ENCODE measurements around the gene EMX1. TPM values are rescaled to one million over a fixed set of nuclear protein-coding genes. Genes with fewer than 3 reads are reported as not detected.

EMX1 gene
- total RNA-seq, 1 experiment from 2014 or later = 0.72 TPM

DNA sequence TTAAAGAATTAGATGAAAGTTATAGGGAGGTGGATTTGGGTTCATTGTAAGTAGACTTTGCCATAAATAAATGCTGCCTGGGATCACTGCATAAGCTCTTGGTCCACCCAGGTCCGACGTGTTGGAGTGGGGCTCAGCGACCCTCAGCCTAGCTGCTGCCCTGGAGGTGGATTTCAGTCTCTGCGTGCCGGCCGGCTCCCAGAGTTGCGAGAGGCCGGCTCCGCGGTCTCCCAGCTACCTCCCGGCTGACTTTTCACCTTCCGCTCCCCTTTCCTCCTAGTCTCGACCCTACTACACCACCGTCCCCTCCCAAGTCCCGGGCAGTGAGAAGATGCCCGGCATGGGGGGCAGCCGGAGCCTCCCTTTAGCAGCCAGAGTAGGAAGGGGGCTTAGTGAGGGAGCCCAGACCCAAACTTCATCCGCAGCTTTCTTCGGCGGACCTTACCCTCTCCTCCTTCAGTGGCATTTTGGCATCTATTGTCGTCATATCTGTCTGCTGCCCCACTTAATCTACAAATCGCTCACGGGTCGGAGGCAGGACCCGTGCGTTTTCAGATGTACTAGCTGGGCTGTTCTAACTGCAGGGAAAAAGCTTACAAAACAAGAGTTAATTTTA lies 8.1 kb downstream of the EMX1 start:
- no peak overlapping the region; a peak in 1 of 7 replicates for H3K27ac Mint-ChIP-seq
- H2AK5ac ChIP-seq (ENCODE audit: insufficient read length, low read length) = no peak overlapping the region
- no peak overlapping the region for H3K23ac ChIP-seq (ENCODE audit: insufficient read length, low read depth, low read length)
- no peak overlapping the region for H3K4ac ChIP-seq (ENCODE audit: low read depth, low read length)
- H3K4me2 ChIP-seq (ENCODE audit: insufficient read depth, insufficient read length, low read length) = peak overlapping the region; percentile 51
- H3K56ac ChIP-seq (ENCODE audit: insufficient read length, low read depth, low read length) = no peak overlapping the region
- peaks cover 16% of the 10 kb centered on the region for H3K23me2 ChIP-seq (ENCODE audit: insufficient read length, low read depth, low read length, poor library complexity, severe bottlenecking)
- no peak overlapping the region for H2BK15ac ChIP-seq (ENCODE audit: low read depth, low read length)
- H3K79me1 ChIP-seq (ENCODE audit: insufficient read depth, low read depth, low read length, poor library complexity, severe bottlenecking) = no peaks in the 10 kb centered on the region
- H4K91ac ChIP-seq (ENCODE audit: insufficient read length, low read depth, low read length) = no peak overlapping the region
- H2BK12ac ChIP-seq (ENCODE audit: insufficient read length, low read depth, low read length) = no peak overlapping the region
- peaks cover 0 to 7% (median 5%) of the 10 kb centered on the region in 3 experiments; a peak in 3 of 7 replicates for H3K36me3 Mint-ChIP-seq (ENCODE audit: insufficient read depth in 1 of 3, low read depth in 3 of 3)
- no peak overlapping the region for H2BK120ac ChIP-seq (ENCODE audit: low read depth, low read length, poor library complexity, severe bottlenecking)
- DNase-seq = peak; percentile 46
- no peak overlapping the region for H3T11ph ChIP-seq (ENCODE audit: low read length)
- peaks cover 83% of the 10 kb centered on the region for H3K27me3 ChIP-seq (ENCODE audit: insufficient read depth, low read length)
- no peak overlapping the region for H3K9ac ChIP-seq (ENCODE audit: extremely low read depth, insufficient read length, low read length)
- TF ChIP-seq, protein P1, sequence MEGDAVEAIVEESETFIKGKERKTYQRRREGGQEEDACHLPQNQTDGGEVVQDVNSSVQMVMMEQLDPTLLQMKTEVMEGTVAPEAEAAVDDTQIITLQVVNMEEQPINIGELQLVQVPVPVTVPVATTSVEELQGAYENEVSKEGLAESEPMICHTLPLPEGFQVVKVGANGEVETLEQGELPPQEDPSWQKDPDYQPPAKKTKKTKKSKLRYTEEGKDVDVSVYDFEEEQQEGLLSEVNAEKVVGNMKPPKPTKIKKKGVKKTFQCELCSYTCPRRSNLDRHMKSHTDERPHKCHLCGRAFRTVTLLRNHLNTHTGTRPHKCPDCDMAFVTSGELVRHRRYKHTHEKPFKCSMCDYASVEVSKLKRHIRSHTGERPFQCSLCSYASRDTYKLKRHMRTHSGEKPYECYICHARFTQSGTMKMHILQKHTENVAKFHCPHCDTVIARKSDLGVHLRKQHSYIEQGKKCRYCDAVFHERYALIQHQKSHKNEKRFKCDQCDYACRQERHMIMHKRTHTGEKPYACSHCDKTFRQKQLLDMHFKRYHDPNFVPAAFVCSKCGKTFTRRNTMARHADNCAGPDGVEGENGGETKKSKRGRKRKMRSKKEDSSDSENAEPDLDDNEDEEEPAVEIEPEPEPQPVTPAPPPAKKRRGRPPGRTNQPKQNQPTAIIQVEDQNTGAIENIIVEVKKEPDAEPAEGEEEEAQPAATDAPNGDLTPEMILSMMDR (conservative IDR thresholded peaks at IDR 0.05) = no peak
- H4K5ac ChIP-seq (ENCODE audit: insufficient read length, low read depth, low read length) = no peak overlapping the region
- H4K8ac ChIP-seq (replicated peaks; ENCODE audit: insufficient read length, low read depth, low read length) = no peak overlapping the region
- no peaks in the 10 kb centered on the region for H4K20me1 ChIP-seq (ENCODE audit: control insufficient read depth, insufficient read depth, insufficient read length)
- H2AFZ ChIP-seq (ENCODE audit: low read length) = no peak overlapping the region
- H3K9me3 Mint-ChIP-seq = peaks cover 0 to 2% of the 10 kb centered on the region in 2 experiments; a peak in 2 of 5 replicates
- H3K27me3 Mint-ChIP-seq (ENCODE audit: low read depth) = no peaks in the 10 kb centered on the region
- peaks cover 16 to 22% of the 10 kb centered on the region in 2 experiments for H3K4me1 Mint-ChIP-seq
- H3K18ac ChIP-seq (ENCODE audit: insufficient read length, low read depth, low read length) = no peak overlapping the region
- peak overlapping the region; percentile 3 to 74; a peak in 3 of 5 replicates for H3K4me3 Mint-ChIP-seq
- H2BK5ac ChIP-seq (ENCODE audit: insufficient read length, low read length) = no peak overlapping the region
- H3K79me2 ChIP-seq (ENCODE audit: insufficient read depth, low read length) = no peaks in the 10 kb centered on the region
- H3K14ac ChIP-seq (ENCODE audit: insufficient read depth, low read length) = no peak overlapping the region
- H3K9me3 ChIP-seq (ENCODE audit: control insufficient read depth, low read depth, low read length) = no peaks in the 10 kb centered on the region
- no CpG with 5 or more reads among the region's 26 CpGs for WGBS (ENCODE audit: extremely low coverage, insufficient read length, low lambda C conversion rate)
- no peaks in the 10 kb centered on the region for H3K4me1 ChIP-seq (ENCODE audit: insufficient read depth, low read length)
- H3K27ac ChIP-seq (ENCODE audit: insufficient read length, low read depth, low read length) = no peak overlapping the region
- H2BK20ac ChIP-seq (ENCODE audit: low read depth, low read length, poor library complexity, severe bottlenecking) = no peak overlapping the region
